ENCODE measurements around the gene RBPJ. TPM values are rescaled to one million over a fixed set of nuclear protein-coding genes. Genes with fewer than 3 reads are reported as not detected.

The RBPJ gene
- total and polyA plus RNA-seq, 2 of the 8 experiments (the other 6 are each of a cell fraction or from before 2014, with no cell fraction given): 65.5 to 217 TPM

- H3K4ac ChIP-seq (replicated peaks; ENCODE audit: insufficient read length, low read depth, low read length): no peak overlapping the region
- WGBS, 2 experiments (ENCODE audit: extremely low coverage in 1 of 2, insufficient coverage in 1 of 2, insufficient read length in 1 of 2, insufficient replicate concordance in 2 of 2, low coverage in 1 of 2, low lambda C conversion rate in 2 of 2, missing lambda C conversion rate in 1 of 2): 37 to 92% methylated on average over 1 of the region's 1 CpG
- no peak for FAIRE-seq
Measured at GRCh38 chr4:26467724-26468123, 146.9 kb downstream of the RBPJ start.

More at GRCh38 chr4:26467724-26468123, 146.9 kb downstream of the RBPJ start:
- H2AFZ ChIP-seq (ENCODE audit: low read length): no peak overlapping the region
- no peak overlapping the region for H3K56ac ChIP-seq (replicated peaks; ENCODE audit: insufficient read length, low read depth, low read length)
- TF ChIP-seq RNF2 (IDR thresholded peaks at IDR 0.05; ENCODE audit: borderline replicate concordance, low read depth, low read length, missing control alignments, poor library complexity, severe bottlenecking) (no peak), SP4 (IDR thresholded peaks at IDR 0.05; ENCODE audit: low read length) (no peak), BACH1 (IDR thresholded peaks at IDR 0.05; ENCODE audit: low read length) (no peak), MAFK (IDR thresholded peaks at IDR 0.05; ENCODE audit: low read depth, low read length) (no peak), CHD1 (IDR thresholded peaks at IDR 0.05; ENCODE audit: low read depth, low read length) (no peak), YY1 (IDR thresholded peaks at IDR 0.05; ENCODE audit: low read depth, low read length) (no peak), BRCA1 (IDR thresholded peaks at IDR 0.05; ENCODE audit: low read depth, low read length) (no peak)
- no peaks in the 10 kb centered on the region for H3K23me2 ChIP-seq (ENCODE audit: low read depth, low read length)
- no peaks in the 10 kb centered on the region for H4K20me1 ChIP-seq (replicated peaks in 1 of 2; ENCODE audit: control insufficient read depth in 1 of 2, insufficient read depth in 2 of 2, low read length in 2 of 2)
- no peak overlapping the region for H3K4me3 ChIP-seq (ENCODE audit: extremely low read depth in 1 of 4, insufficient read depth in 2 of 4, low read depth in 3 of 4, low read length in 4 of 4)
- no peak overlapping the region for H3K18ac ChIP-seq (ENCODE audit: extremely low read depth, low read length)
- H2BK5ac ChIP-seq (ENCODE audit: low read depth, low read length): no peak overlapping the region
- H3K27ac ChIP-seq (ENCODE audit: low read depth, low read length): no peak overlapping the region
- DNase-seq (ENCODE audit: low read depth in 1 of 2, low spot score in 2 of 2): no peak
- no peaks in the 10 kb centered on the region for H3K4me1 ChIP-seq (replicated peaks in 1 of 4; ENCODE audit: control insufficient read depth in 3 of 4, insufficient read depth in 4 of 4, low read length in 3 of 4)
- ChIA-PET CTCF (ENCODE audit: partially characterized antibody) (no interaction called here), POLR2A (ENCODE audit: partially characterized antibody) (no interaction called here)
- no peak overlapping the region for H3K4me2 ChIP-seq (ENCODE audit: insufficient read depth in 1 of 2, low read depth in 2 of 2, low read length in 2 of 2)
- H3K79me2 ChIP-seq (ENCODE audit: control insufficient read depth in 1 of 2, insufficient read depth in 2 of 2, low read length in 2 of 2): no peaks in the 10 kb centered on the region
- H2BK20ac ChIP-seq (ENCODE audit: low read length): no peak overlapping the region
- no peak overlapping the region for H3K14ac ChIP-seq (ENCODE audit: insufficient read length)
- no peak overlapping the region for H3K23ac ChIP-seq (ENCODE audit: insufficient read length)
- H3K79me1 ChIP-seq (ENCODE audit: low read depth, low read length): no peaks in the 10 kb centered on the region
- H2BK120ac ChIP-seq (replicated peaks; ENCODE audit: low read depth, low read length): no peak overlapping the region
- no peak overlapping the region for H4K91ac ChIP-seq (replicated peaks; ENCODE audit: insufficient read length, low read length)
- H2BK12ac ChIP-seq (ENCODE audit: low read depth, low read length): no peak overlapping the region
- no peak overlapping the region for H2AK5ac ChIP-seq (ENCODE audit: low read depth, low read length)
- H2BK15ac ChIP-seq (ENCODE audit: low read length): no peak overlapping the region
- no peaks in the 10 kb centered on the region; a peak in 1 of 4 replicates for H3K9me3 ChIP-seq (ENCODE audit: insufficient read depth in 2 of 2, low read depth in 1 of 2, low read length in 1 of 2)
- H3K9ac ChIP-seq (replicated peaks in 1 of 4; ENCODE audit: extremely low read depth in 1 of 4, low read depth in 3 of 4, low read length in 3 of 4): no peak overlapping the region
- H3K36me3 ChIP-seq (ENCODE audit: control insufficient read depth in 2 of 4, insufficient read depth in 4 of 4, low read length in 3 of 4): no peaks in the 10 kb centered on the region
- H3K27me3 ChIP-seq (replicated peaks in 1 of 4; ENCODE audit: control insufficient read depth in 3 of 4, extremely low read depth in 1 of 4, insufficient read depth in 3 of 4, low read length in 3 of 4): no peaks in the 10 kb centered on the region
- no peak overlapping the region for H4K8ac ChIP-seq (ENCODE audit: extremely low read depth, insufficient read depth, low read length)
- no peak overlapping the region for H4K5ac ChIP-seq (ENCODE audit: insufficient read length, low read depth, low read length)

Data from H1 (cell line).